KMS-11 (cell line): ENCODE results near the gene XRRA1.

Experiments used
- H2AFZ ChIP-seq: fragments of 200-600 bp; sonication (generic); 2 replicates; pipeline ENCODE4 v1.6.1; 2016; ENCODE audit warnings: antibody characterized with exemption, mixed run types, low read depth
- H3K27ac ChIP-seq: fragments of 200-600 bp; sonication (generic); 2 replicates; pipeline ENCODE4 v1.6.1; 2016; ENCODE audit warnings: mild to moderate bottlenecking, mixed run types
- H3K27me3 ChIP-seq: fragments of 200-600 bp; sonication (generic); 2 replicates; pipeline ENCODE4 v1.6.1; 2017; ENCODE audit warnings: mild to moderate bottlenecking, low read depth, mixed run types, moderate library complexity; ENCODE audit not compliant: insufficient read depth
- H3K36me3 ChIP-seq: fragments of 200-600 bp; sonication (generic); 2 replicates; pipeline ENCODE4 v1.6.1; 2017; ENCODE audit warnings: mild to moderate bottlenecking, mixed run types; ENCODE audit not compliant: insufficient read depth
- H3K4me1 ChIP-seq: fragments of 200-600 bp; sonication (generic); 2 replicates; pipeline ENCODE4 v1.6.1; 2016; ENCODE audit warnings: mild to moderate bottlenecking, low read depth, mixed run types; ENCODE audit not compliant: poor library complexity, severe bottlenecking
- H3K4me2 ChIP-seq: fragments of 200-600 bp; sonication (generic); 2 replicates; pipeline ENCODE4 v1.7.0; 2016; ENCODE audit warnings: mild to moderate bottlenecking, mixed run types
- H3K4me3 ChIP-seq: fragments of 200-600 bp; sonication (generic); IDR thresholded peaks from 2 replicates; pipeline ENCODE4 v1.6.1; 2017; ENCODE audit warnings: low read depth, low read length, mixed read lengths; ENCODE audit not compliant: insufficient read depth
- H3K79me2 ChIP-seq: fragments of 200-600 bp; sonication (generic); 2 replicates; pipeline ENCODE4 v1.6.1; 2016; ENCODE audit warnings: low read depth, mixed run types; ENCODE audit not compliant: insufficient read depth
- H3K9ac ChIP-seq: fragments of 200-600 bp; sonication (generic); 2 replicates; pipeline ENCODE4 v1.6.1; 2016; ENCODE audit warnings: mild to moderate bottlenecking, mixed run types
- H4K20me1 ChIP-seq: fragments of 200-600 bp; sonication (generic); 2 replicates; pipeline ENCODE4 v1.6.1; 2016; ENCODE audit warnings: mild to moderate bottlenecking, mixed run types; ENCODE audit not compliant: insufficient read depth
- CTCF ChIP-seq: fragments of 200-600 bp; sonication (generic); conservative IDR thresholded peaks from 2 replicates; pipeline ENCODE4 v1.6.1; 2017; ENCODE audit warnings: low read depth, mild to moderate bottlenecking, antibody characterized with exemption, low read length, moderate library complexity, mixed read lengths

XRRA1 gene

GRCh38 chr11:74816664-74817063 is 132.2 kb downstream of the XRRA1 start:
- Histone ChIP-seq H2AFZ (no peak overlapping the region), H3K27me3 (no peaks in the 10 kb centered on the region), H3K36me3 (peaks cover 7% of the 10 kb centered on the region; the same call in 1 of the 2 replicates), H3K4me3 (no peak overlapping the region), H3K27ac (no peak overlapping the region), H3K79me2 (0 out of 2 replicates have a peak, but pooled peaks cover 4% of the 10 kb centered on the region), H3K4me2 (no peak overlapping the region), H3K9ac (no peak overlapping the region), H3K4me1 (no peaks in the 10 kb centered on the region), H4K20me1 (no peaks in the 10 kb centered on the region)
- TF ChIP-seq CTCF = no peak

GRCh38 chr11:74815966-74816365 is 132.9 kb downstream of the XRRA1 start:
- Histone ChIP-seq H2AFZ (no peak overlapping the region), H3K4me3 (no peak overlapping the region), H3K9ac (no peak overlapping the region), H3K27ac (no peak overlapping the region), H4K20me1 (no peaks in the 10 kb centered on the region), H3K79me2 (0 out of 2 replicates have a peak, but pooled peaks cover 4% of the 10 kb centered on the region), H3K27me3 (no peaks in the 10 kb centered on the region), H3K36me3 (peaks cover 7% of the 10 kb centered on the region; the same call in 1 of the 2 replicates), H3K4me1 (no peaks in the 10 kb centered on the region), H3K4me2 (no peak overlapping the region)
- no peak for TF ChIP-seq CTCF

- Histone ChIP-seq H3K36me3 (no peaks in the 10 kb centered on the region), H3K27ac (no peak overlapping the region), H3K4me2 (no peak overlapping the region), H4K20me1 (no peaks in the 10 kb centered on the region), H3K9ac (no peak overlapping the region), H3K79me2 (0 out of 2 replicates have a peak, but pooled peaks cover 4% of the 10 kb centered on the region), H3K4me1 (peaks cover 8% of the 10 kb centered on the region), H3K27me3 (no peaks in the 10 kb centered on the region), H3K4me3 (no peak overlapping the region), H2AFZ (no peak overlapping the region)
- TF ChIP-seq CTCF = no peak
Observed at GRCh38 chr11:74809801-74810200, 139.1 kb downstream of the XRRA1 start.

- Histone ChIP-seq H2AFZ (no peak overlapping the region), H3K9ac (no peak overlapping the region), H3K4me3 (no peak overlapping the region), H3K4me1 (peaks cover 8% of the 10 kb centered on the region), H3K79me2 (no peaks in the 10 kb centered on the region), H4K20me1 (no peaks in the 10 kb centered on the region), H3K36me3 (no peaks in the 10 kb centered on the region), H3K27ac (no peak overlapping the region), H3K27me3 (no peaks in the 10 kb centered on the region), H3K4me2 (no peak overlapping the region)
- no peak for TF ChIP-seq CTCF
Observed at GRCh38 chr11:74806267-74806666, 142.6 kb downstream of the XRRA1 start.
